Fibroblast of skin of right quadriceps (primary cell): Measurements from ENCODE around the gene SLC15A4.
"Not testable (repeated sequence)": the region's sequence is repeated elsewhere in the genome, so short reads cannot be mapped to it uniquely, and the experiment has no call there.

ENCODE experiments used
- DNase-seq: peaks from one replicate; pipeline ENCODE4 v3.0.0-alpha.2; 2013

Gene SLC15A4

GRCh38 chr12:128813392-128813791 is 10.4 kb downstream of the SLC15A4 start:
- no peak for DNase-seq

DNA sequence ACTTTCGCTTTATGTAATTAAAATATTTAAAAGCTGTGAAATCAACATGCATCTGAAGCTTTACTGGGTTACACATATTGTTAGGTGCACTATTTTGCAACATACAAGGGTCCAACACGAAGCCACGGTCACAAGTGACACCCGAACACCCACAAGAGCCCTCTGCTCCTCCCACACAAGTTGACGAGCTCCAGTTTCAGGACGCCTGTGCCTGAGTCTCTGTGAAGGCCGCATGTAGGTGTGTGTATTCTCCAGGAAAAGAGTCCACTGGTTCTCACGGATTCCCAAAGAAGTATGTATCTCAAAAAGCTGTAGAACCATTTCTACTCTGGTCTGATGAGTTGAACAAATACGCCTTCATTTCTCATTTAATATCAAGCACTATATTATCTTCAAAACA is 12.0 kb downstream of the SLC15A4 start:
- DNase-seq: no peak

GRCh38 chr12:128810182-128811127 is 13.3 kb downstream of the SLC15A4 start:
- DNase-seq: peak; percentile 39

DNA sequence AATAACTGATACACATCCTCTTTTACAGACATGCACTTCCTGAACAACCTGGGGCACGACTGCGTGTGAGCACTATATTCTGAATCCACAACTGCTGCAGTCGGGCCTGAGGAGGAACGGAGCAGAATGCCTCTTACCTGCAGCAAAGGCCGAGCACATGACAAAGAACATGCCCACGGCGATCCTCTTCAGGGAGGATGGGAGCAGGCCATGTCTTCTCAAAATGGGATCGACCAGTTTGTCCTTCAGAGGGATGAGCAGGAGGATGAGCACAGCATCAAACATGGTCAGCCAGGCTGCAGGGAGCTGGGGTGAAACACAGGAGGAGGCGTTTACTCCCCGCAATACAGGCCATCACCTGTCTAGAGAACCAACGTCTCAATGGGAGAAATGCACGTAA is 15.1 kb downstream of the SLC15A4 start:
- no peak for DNase-seq

GRCh38 chr12:128807161-128807724 is 16.5 kb downstream of the SLC15A4 start:
- DNase-seq: no peak

GRCh38 chr12:128806573-128806972 is 17.2 kb downstream of the SLC15A4 start:
- DNase-seq: no peak

GRCh38 chr12:128805406-128805805 is 18.4 kb downstream of the SLC15A4 start:
- not testable (repeated sequence) for DNase-seq

- DNase-seq: no peak
Measured at GRCh38 chr12:128804762-128805161, 19.0 kb downstream of the SLC15A4 start.

DNA sequence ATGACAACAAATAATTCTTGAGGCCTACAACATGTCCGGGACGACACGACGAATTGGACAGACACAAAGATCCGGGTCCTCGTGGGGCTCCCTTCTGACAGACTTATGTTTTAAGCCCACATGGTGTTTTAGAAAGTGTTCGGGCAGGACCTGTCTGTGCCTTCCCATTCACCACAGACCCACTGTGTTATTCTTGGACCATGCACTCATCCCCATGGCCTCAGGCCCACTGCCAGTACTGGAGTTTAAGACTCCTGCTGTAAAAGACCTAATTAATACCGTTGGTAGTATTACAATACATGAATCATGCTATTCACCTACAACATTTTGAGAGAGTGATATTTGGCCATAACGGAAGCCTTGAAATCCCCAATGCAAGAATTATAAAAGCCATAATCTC is 20.0 kb downstream of the SLC15A4 start:
- no peak for DNase-seq

GRCh38 chr12:128802756-128803155 is 21.0 kb downstream of the SLC15A4 start:
- DNase-seq: no peak

GRCh38 chr12:128801879-128802391 is 21.8 kb downstream of the SLC15A4 start:
- peak; percentile 43 for DNase-seq

GRCh38 chr12:128800606-128801005 is 23.2 kb downstream of the SLC15A4 start:
- no peak for DNase-seq

- no peak for DNase-seq
Measured at GRCh38 chr12:128798571-128799341, 25.0 kb downstream of the SLC15A4 start.

DNA sequence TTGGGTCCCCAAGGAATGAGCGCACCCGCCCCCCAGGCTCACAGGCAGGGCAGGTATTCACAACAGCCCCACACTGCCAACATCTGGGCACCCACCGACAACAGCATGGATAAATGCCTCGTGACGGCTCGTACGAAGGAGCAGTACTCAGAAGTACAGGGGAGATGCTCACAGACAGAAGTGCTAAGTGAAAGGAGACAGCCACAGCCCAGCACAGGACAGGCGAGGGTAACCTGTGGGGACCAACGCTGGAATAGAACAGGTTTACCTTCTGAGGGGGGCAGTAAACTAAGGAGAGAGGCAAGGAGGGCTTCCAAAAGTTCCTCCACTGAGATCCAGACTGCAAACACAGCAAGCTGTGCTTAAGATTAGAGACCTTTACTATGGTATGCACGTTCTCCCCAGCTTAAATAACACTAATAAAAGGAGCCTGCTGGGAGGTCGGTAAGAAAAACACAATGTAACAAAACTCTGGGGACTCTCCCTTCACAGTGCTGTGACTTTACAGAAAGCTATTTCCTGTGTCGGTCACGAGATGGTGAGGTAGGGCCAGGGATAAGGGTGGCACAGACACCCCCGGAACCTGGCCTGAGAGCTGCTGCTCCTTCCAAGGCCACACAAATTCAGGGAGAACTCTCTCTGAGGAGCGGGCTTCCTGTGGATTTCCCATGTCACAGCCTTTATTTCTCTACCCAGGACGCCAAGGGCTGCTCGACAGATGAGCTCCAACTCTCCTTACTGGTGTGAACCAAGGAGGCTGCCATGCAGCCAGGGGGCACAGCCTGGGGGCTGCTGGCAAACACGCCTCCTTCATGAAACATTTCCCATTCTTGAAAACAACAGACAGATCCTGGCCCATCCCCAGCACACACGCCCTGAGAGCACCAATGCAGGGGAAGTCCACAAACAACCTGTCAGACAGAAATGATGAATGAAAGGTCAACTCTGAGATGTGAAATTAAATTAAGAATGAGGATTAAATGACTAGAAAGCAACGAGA is 26.3 kb downstream of the SLC15A4 start:
- no peak for DNase-seq

DNA sequence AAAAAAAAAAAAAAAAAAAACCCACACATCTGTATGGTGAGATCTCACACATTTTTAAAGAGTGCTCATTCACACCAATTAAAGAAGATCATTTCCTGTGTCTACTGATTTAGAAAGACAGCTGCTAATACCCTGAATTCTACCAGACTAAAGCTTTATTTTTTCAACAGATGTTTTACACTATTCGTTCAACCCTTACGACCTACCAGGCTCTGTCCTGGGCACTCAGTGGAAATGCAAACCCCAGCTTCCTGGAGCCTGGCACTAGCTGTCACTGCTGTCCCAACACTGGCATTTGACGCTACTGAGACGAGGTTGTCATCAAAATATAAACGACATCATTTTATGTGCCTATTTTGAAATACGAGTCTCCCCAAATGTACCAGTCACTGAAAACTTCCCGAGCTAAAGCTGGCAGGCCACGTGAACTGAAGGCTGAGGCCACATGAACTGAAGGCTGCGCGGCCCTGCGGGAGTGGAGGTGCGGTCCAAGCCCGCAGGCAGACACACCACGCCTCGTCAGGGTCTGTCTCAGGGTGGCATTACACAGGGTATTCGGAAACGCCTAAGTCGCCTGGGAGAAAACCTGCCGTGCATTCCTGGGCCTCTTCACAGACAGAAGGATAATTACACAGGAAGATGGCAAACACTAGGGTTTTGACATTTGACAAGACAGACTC is 27.2 kb downstream of the SLC15A4 start:
- DNase-seq: no peak

DNA sequence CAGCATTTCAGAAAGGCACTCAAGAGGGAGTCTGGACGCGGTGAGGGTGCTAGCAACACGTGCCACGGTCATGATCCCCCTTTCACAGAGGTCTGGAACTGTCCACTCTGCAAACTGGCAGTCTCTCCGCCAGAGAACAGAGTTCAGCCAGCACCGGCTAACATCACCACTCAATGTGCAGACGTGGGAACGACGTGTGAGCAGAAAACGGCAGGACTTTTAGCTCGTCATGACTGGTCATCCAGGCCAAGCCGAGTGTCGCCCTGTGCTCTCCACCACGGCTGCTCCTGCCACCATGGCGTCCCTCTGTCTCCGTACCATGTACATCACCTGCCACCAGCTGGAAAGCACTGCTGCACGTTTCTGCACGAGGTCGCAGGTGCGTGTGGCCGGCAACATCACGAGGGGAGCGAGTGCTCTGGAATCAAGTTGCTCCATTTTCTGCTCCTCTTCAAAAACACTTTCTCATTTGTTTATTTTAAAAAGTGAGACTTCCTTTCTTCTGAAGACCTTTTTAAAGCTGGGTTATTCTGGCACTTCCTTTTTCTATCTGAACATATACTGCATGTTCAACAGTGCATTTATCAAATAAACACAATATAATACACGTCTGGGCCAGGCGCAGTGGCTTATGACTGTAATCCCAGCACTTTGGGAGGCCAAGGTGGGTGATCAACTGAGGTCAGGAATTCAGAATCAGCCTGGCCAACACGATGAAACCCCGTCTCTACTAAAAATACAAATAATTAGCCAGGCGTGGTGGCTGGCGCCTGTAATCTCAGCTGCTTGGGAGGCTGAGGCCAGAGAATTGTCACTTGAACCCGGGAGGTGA is 28.0 kb downstream of the SLC15A4 start:
- DNase-seq: no peak

- DNase-seq: no peak
Measured at GRCh38 chr12:128794661-128795529, 28.9 kb downstream of the SLC15A4 start.

DNA sequence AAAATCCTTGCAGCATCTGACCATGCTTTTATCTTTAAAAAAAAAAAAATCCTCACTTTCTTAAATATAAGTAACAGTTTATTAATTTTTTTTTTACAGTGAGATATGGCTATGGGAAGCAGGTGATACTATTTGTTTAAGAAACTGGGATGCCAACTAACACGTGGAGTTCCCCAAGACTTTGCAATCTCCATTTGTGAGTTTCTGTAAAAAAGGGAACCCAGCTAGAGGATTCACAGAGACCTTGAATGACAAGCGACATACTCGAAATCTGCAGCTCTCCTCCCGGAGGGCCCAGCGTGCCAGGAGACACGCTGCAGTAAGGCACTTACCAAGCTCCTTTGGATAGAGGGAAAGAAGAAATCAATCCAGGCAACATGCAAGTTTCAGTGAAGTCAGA is 30.1 kb downstream of the SLC15A4 start:
- DNase-seq: no peak

DNA sequence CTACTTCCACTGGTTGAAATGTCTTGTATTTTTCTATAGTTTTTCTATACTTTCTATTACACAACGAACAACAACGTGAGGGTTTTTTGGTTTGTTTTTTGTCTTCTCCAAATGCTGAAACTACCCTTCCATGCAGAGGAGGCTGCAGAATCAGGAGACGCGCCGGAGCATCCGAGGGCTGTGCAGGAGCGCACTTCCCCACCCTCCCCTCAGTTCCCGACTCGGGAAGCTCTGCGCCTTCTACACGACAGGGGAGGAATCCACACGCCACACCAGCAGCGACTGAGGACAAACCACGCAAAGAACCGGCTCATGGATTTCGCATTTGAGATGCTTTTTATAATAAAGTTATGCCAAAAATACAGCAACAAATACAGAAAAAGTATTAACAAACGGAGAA is 30.9 kb downstream of the SLC15A4 start:
- DNase-seq: no peak

GRCh38 chr12:128792398-128792797 is 31.4 kb downstream of the SLC15A4 start:
- DNase-seq: no peak
